H1 (cell line): ENCODE results near the gene AFF2. TPM values are rescaled to one million over a fixed set of nuclear protein-coding genes. Genes with fewer than 3 reads are reported as not detected.

ENCODE experiments used
- ASH2L ChIP-seq: fragments of 200-600, 300-600 bp; sonication (generic); IDR thresholded peaks from one replicate; pipeline ENCODE4 v1.7.1; 2017; ENCODE audit warnings: low read length
- BRCA1 ChIP-seq: IDR thresholded peaks from 2 replicates; pipeline ENCODE4 v1.6.1; 2012; ENCODE audit warnings: low read depth, low read length, improper control_type of control experiment
- EP300 ChIP-seq, 2 experiments: IDR thresholded peaks; 1 replicate in 1 of 2; 2 replicates in 1 of 2; pipeline ENCODE4 v1.6.1; 2011 to 2012; ENCODE audit warnings: low read depth in 2 of 2, low read length in 2 of 2, mild to moderate bottlenecking in 2 of 2, borderline replicate concordance in 1 of 2, inconsistent platforms in 1 of 2, moderate library complexity in 1 of 2
- RAD21 ChIP-seq, 2 experiments: IDR thresholded peaks in 1 of 2; conservative IDR thresholded peaks in 1 of 2; 2 replicates each; pipeline ENCODE4 v1.6.1; 2011; ENCODE audit warnings: low read depth in 2 of 2, low read length in 2 of 2, improper control_type of control experiment in 1 of 2, inconsistent platforms in 1 of 2, mild to moderate bottlenecking in 1 of 2, moderate library complexity in 1 of 2
- SP4 ChIP-seq: IDR thresholded peaks from 2 replicates; pipeline ENCODE4 v1.6.1; 2012; ENCODE audit warnings: low read length, inconsistent platforms
- SUZ12 ChIP-seq: fragments of 200-600 bp; sonication (generic); IDR thresholded peaks from 2 replicates; pipeline ENCODE4 v1.6.1; 2012; ENCODE audit warnings: mild to moderate bottlenecking, inconsistent platforms, low read length, moderate library complexity, mixed read lengths
- polyA plus RNA-seq, 7 experiments: library from polyadenylated mRNA; depleted of rRNA in 3 of 7; stranded (reverse) in 5 of 7; unstranded in 2 of 7; fragments of >200 nt in 5 of 7; fragments of 200-250 nt in 2 of 7; gene quantifications; 1 replicate in 5 of 7; 2 replicates in 1 of 7; 4 replicates in 1 of 7; pipeline versions ENCODE4 v1.2.1 to v1.2.3, GENCODE V29; 2011 to 2013; ENCODE audit warnings: missing spikeins in 2 of 7, mixed read lengths in 2 of 7
- total RNA-seq: library from RNA; stranded (reverse); fragmentation: NEBNext Ultra II Directional; extraction: Animal tissue kit (Norgen Biotek cat#: 25700); gene quantifications from 2 replicates; pipeline ENCODE4 v1.2.1, GENCODE V29; 2021
- TF ChIP-seq, protein P1 (sequence below), 3 experiments: IDR thresholded peaks; 1 replicate in 2 of 3; 2 replicates in 1 of 3; pipeline versions ENCODE4 v1.5.1 to v1.6.1; 2011; ENCODE audit warnings: low read length in 3 of 3, mild to moderate bottlenecking in 3 of 3, inconsistent platforms in 2 of 3, low read depth in 1 of 3, moderate library complexity in 1 of 3; ENCODE audit not compliant: insufficient read depth in 1 of 3; ENCODE audit errors: control extremely low read depth in 1 of 3

Gene AFF2
- total and polyA plus RNA-seq, 2 of the 8 experiments (the other 6 are each of a cell fraction or from before 2014, with no cell fraction given) = 2.0 to 7.3 TPM

DNA sequence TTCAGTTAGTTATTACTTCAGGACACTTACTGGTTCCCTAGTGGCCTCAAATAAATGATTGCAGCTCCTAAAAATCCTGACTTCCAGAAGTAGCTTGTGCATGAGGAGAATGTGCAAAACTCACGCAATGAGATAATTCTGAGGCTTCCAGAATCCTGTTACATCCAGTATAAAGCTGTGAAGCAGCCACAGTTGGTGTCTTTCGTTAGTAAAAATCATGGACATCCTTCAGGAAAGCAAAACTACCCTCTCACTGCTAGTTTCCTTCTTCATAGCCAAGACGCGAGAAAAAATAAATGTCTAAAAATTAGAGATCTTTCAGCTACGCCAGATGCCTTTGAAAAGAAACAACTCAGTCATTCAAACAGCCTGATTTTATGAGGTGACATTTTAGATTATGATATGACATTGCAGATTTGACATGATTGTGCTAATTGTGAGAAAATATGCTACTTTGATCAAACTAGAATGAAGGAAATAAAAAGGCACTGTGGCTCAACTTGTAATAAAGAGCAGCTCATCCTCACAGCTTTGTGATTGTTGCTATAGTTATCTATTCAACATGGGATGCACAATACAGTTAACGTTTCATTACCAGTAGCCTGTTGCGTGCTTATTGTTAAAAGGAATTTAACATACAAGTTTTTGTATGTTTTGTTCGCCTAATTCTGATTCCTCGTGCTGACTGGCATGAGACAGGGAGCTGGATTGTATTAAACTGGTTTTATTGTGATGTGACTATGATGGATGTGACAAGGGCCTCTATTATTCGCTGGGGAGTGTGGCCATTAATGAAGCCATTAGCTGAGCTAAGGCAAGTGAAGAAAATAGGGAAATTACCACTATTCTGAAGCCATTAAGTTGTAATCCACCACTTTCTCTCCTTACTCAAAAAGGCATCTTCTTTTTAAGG is 40.5 kb downstream of the AFF2 start (continued):
- TF ChIP-seq EP300 (IDR thresholded peaks at IDR 0.05; ENCODE audit: borderline replicate concordance in 1 of 2, low read depth in 2 of 2, low read length in 2 of 2) (no peak), SUZ12 (no peak), SP4 (no peak), RAD21 (IDR thresholded peaks at IDR 0.05 in 1 of 2, conservative IDR thresholded peaks at IDR 0.05 in 1 of 2; ENCODE audit: low read depth in 2 of 2, low read length in 2 of 2) (no peak), BRCA1 (no peak), ASH2L (no peak)
- TF ChIP-seq, protein P1, sequence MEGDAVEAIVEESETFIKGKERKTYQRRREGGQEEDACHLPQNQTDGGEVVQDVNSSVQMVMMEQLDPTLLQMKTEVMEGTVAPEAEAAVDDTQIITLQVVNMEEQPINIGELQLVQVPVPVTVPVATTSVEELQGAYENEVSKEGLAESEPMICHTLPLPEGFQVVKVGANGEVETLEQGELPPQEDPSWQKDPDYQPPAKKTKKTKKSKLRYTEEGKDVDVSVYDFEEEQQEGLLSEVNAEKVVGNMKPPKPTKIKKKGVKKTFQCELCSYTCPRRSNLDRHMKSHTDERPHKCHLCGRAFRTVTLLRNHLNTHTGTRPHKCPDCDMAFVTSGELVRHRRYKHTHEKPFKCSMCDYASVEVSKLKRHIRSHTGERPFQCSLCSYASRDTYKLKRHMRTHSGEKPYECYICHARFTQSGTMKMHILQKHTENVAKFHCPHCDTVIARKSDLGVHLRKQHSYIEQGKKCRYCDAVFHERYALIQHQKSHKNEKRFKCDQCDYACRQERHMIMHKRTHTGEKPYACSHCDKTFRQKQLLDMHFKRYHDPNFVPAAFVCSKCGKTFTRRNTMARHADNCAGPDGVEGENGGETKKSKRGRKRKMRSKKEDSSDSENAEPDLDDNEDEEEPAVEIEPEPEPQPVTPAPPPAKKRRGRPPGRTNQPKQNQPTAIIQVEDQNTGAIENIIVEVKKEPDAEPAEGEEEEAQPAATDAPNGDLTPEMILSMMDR (IDR thresholded peaks at IDR 0.05; ENCODE audit: control extremely low read depth in 1 of 3, insufficient read depth in 1 of 3, low read depth in 1 of 3, low read length in 3 of 3) = no peak
